Natural killer cell (primary cell): ENCODE results near the gene PRELP. TPM values are rescaled to one million over a fixed set of nuclear protein-coding genes. Genes with fewer than 3 reads are reported as not detected.

ENCODE experiments used
- ATAC-seq, 3 donors: fragments of 150-1000 bp in 2 of 3; fragments of 200-7000 bp in 1 of 3; cut with Tn5 transposase; 1 replicate in 1 of 3; 2 replicates in 2 of 3; pipeline ENCODE4 v1.10.0; 2021; ENCODE audit warnings: mild to moderate bottlenecking in 2 of 3, moderate library complexity in 2 of 3
- DNase-seq, 2 donors: peaks; one replicate each; pipeline versions ENCODE4 v3.0.0 to v3.0.0-alpha.2; 2013 to 2021; ENCODE audit warnings: mixed read lengths in 1 of 2
- H3K27ac ChIP-seq: one replicate; pipeline ENCODE4 v1.5.1; 2013; ENCODE audit warnings: mild to moderate bottlenecking, low read length
- H3K27me3 ChIP-seq: one replicate; pipeline ENCODE4 v1.6.1; 2013; ENCODE audit warnings: low read length; ENCODE audit not compliant: control insufficient read depth, insufficient read depth
- H3K36me3 ChIP-seq: one replicate; pipeline ENCODE4 v1.6.1; 2013; ENCODE audit warnings: low read length; ENCODE audit not compliant: control insufficient read depth, insufficient read depth
- H3K4me1 ChIP-seq: one replicate; pipeline ENCODE4 v1.6.1; 2013; ENCODE audit warnings: low read length; ENCODE audit not compliant: control insufficient read depth, insufficient read depth
- H3K4me3 ChIP-seq: one replicate; pipeline ENCODE4 v1.5.1; 2013; ENCODE audit warnings: low read length
- H3K9me3 ChIP-seq: one replicate; pipeline ENCODE4 v1.6.1; 2013; ENCODE audit warnings: low read length; ENCODE audit not compliant: control insufficient read depth, insufficient read depth
- H3K27ac Mint-ChIP-seq, 2 donors: one replicate each; pipeline ENCODE4 v1.8.0; 2022; ENCODE audit warnings: mild to moderate bottlenecking in 2 of 2, mixed read lengths in 2 of 2, moderate library complexity in 1 of 2
- H3K27me3 Mint-ChIP-seq, 2 donors: one replicate each; pipeline ENCODE4 v1.8.0; 2022; ENCODE audit warnings: low read depth in 2 of 2, mixed read lengths in 2 of 2
- H3K36me3 Mint-ChIP-seq: one replicate; pipeline ENCODE4 v1.8.0; 2022; ENCODE audit warnings: mixed read lengths
- H3K4me1 Mint-ChIP-seq, 2 donors: one replicate each; pipeline ENCODE4 v1.8.0; 2022; ENCODE audit warnings: mixed read lengths in 2 of 2
- H3K4me3 Mint-ChIP-seq: one replicate; pipeline ENCODE4 v1.8.0; 2022; ENCODE audit warnings: mild to moderate bottlenecking, moderate library complexity, mixed read lengths
- H3K9me3 Mint-ChIP-seq, 2 donors: one replicate each; pipeline ENCODE4 v1.8.0; 2022; ENCODE audit warnings: mixed read lengths in 2 of 2
- WGBS: methylation state at CpG from one replicate; pipeline ENCODE4 v1.1.7; 2013; ENCODE audit warnings: missing lambda C conversion rate; ENCODE audit not compliant: insufficient coverage; 5-methylcytosine and 5-hydroxymethylcytosine counted together
- intact Hi-C: fragments of 100-400 bp; cut with micrococcal nuclease; formaldehyde crosslinking; loops from one replicate; pipeline ENCODE4 v1.14.2; 2022
- total RNA-seq, 4 donors: library from RNA; stranded (reverse); fragments of 120-200 nt in 1 of 4; gene quantifications; one replicate each; pipeline versions ENCODE4 v1.2.3 to v1.2.4, GENCODE V29; 2013 to 2022
- TF ChIP-seq, protein P1 (sequence below): fragments of 200-600 bp; IDR thresholded peaks from one replicate; pipeline ENCODE4 v1.8.0; 2022; ENCODE audit warnings: antibody characterized with exemption

PRELP gene
- total RNA-seq, 3 donors from 2014 or later (not counting 1 experiment from before 2014, with no cell fraction given), result not detected

DNA sequence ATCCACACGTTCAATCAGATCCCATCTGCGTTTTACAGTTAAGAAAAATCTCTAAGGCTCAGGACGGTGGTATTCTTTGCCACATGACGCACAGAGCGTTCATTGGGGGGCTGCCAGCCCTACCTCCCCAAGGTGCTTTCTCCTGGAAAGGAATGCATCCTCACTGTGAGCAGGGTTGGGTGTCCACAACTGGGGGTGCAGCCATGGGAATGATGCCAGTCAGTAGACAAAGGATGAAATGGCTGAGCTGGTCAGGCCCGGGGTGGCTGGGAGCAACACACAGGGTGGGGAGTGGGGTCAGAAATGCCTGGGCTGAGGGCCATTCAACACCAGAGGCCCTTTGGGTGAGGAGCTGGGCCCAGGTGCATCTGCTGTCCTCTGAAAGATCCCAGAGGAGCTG is 44.3 kb downstream of the PRELP start:
- no peaks in the 10 kb centered on the region for H3K4me1 Mint-ChIP-seq
- Histone ChIP-seq H3K27ac (no peak overlapping the region), H3K4me1 (no peaks in the 10 kb centered on the region), H3K9me3 (no peaks in the 10 kb centered on the region), H3K27me3 (no peaks in the 10 kb centered on the region), H3K36me3 (no peaks in the 10 kb centered on the region), H3K4me3 (no peak overlapping the region)
- ATAC-seq (no peak), DNase-seq (no peak)
- TF ChIP-seq, protein P1, sequence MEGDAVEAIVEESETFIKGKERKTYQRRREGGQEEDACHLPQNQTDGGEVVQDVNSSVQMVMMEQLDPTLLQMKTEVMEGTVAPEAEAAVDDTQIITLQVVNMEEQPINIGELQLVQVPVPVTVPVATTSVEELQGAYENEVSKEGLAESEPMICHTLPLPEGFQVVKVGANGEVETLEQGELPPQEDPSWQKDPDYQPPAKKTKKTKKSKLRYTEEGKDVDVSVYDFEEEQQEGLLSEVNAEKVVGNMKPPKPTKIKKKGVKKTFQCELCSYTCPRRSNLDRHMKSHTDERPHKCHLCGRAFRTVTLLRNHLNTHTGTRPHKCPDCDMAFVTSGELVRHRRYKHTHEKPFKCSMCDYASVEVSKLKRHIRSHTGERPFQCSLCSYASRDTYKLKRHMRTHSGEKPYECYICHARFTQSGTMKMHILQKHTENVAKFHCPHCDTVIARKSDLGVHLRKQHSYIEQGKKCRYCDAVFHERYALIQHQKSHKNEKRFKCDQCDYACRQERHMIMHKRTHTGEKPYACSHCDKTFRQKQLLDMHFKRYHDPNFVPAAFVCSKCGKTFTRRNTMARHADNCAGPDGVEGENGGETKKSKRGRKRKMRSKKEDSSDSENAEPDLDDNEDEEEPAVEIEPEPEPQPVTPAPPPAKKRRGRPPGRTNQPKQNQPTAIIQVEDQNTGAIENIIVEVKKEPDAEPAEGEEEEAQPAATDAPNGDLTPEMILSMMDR, result no peak
- 92% methylated on average over 6 of the region's 6 CpGs for WGBS
- intact Hi-C loops, result no loop called here
- H3K36me3 Mint-ChIP-seq, result no peaks in the 10 kb centered on the region
- H3K27ac Mint-ChIP-seq, result no peak overlapping the region
- no peaks in the 10 kb centered on the region for H3K9me3 Mint-ChIP-seq
- H3K27me3 Mint-ChIP-seq, result peaks cover 0 to 5% of the 10 kb centered on the region in 2 donors
- no peak overlapping the region for H3K4me3 Mint-ChIP-seq

DNA sequence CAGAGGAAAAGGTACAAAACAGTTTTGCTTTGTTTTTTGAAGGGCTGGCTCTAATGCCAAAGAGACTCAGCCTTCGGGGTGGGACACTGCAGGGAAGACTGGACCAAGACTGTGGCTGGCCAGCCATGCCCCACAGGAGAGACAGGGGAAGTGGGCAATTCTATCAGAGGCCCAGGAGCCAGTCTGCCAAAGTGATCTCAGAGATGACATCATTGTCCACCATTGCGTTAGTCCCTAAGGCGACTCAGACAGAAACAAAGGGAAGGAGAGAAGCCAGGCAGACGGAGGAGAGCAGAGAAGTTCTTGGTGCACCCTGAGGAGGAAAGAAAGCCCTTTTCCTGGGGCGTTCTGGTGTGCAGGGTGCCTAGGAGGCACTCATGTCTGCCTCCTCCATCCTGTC is 44.7 kb downstream of the PRELP start:
- TF ChIP-seq, protein P1, result no peak
- no peaks in the 10 kb centered on the region for H3K27me3 ChIP-seq
- Mint-ChIP-seq H3K36me3 (no peaks in the 10 kb centered on the region), H3K9me3 (no peaks in the 10 kb centered on the region), H3K4me3 (no peak overlapping the region), H3K27me3 (peaks cover 0 to 1% of the 10 kb centered on the region in 2 donors), H3K27ac (no peak overlapping the region), H3K4me1 (no peaks in the 10 kb centered on the region)
- DNase-seq (no peak), ATAC-seq (no peak)
- no peaks in the 10 kb centered on the region for H3K9me3 ChIP-seq
- H3K27ac ChIP-seq, result no peak overlapping the region
- 63% methylated on average over 5 of the region's 5 CpGs for WGBS
- no peak overlapping the region for H3K4me3 ChIP-seq
- intact Hi-C loops, result no loop called here
- H3K36me3 ChIP-seq, result no peaks in the 10 kb centered on the region
- H3K4me1 ChIP-seq, result no peaks in the 10 kb centered on the region

DNA sequence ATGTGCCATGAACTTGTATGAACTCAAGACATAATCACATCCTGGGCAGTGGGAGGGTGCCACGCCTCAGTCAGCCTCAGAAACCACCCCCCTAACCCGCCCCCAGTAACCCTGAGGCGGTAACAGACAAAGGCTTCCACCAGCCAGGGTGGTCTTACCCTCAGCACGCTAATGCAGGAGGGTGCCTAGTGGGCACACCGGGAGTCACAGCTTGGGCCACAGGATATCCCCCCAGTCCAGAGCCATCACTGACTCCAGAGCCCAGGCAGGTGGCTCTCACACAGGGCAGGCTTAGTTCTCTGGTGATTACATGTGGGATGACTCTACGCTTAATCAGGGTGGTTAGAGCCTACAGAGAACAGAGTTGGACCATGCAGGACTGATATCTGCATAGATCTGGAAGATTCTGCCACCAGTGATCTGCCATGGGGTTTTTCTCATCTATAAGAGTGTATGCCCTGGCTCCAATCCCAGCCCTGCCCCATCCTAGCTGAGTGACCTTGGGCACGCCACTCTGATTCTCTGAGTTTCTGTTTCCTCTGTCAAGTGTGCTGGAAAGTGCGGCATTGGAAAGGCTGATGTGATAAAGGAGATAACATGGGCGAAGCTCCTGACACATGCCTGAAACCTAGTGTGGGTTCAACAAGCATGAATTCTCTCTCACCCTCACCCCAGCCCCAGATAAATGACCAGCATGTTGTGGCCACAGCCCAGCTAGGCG is 45.6 kb downstream of the PRELP start:
- H3K27ac Mint-ChIP-seq, result no peak overlapping the region
- intact Hi-C loops, result no loop called here

More for the DNA sequence above, 45.6 kb downstream of the PRELP start:
- DNase-seq (no peak), ATAC-seq (no peak)
- Mint-ChIP-seq H3K36me3 (no peaks in the 10 kb centered on the region), H3K4me3 (no peak overlapping the region), H3K27me3 (no peaks in the 10 kb centered on the region), H3K9me3 (no peaks in the 10 kb centered on the region), H3K4me1 (no peaks in the 10 kb centered on the region)
- no peaks in the 10 kb centered on the region for H3K36me3 ChIP-seq
- H3K27me3 ChIP-seq, result no peaks in the 10 kb centered on the region
- no peak overlapping the region for H3K27ac ChIP-seq
- no peaks in the 10 kb centered on the region for H3K4me1 ChIP-seq
- WGBS, result 69% methylated on average over 10 of the region's 10 CpGs
- no peak overlapping the region for H3K4me3 ChIP-seq
- TF ChIP-seq, protein P1, result no peak
- H3K9me3 ChIP-seq, result no peaks in the 10 kb centered on the region
